Cardiac atrium fibroblast (primary cell): ENCODE data around the gene CFAP43. TPM values are rescaled to one million over a fixed set of nuclear protein-coding genes. Genes with fewer than 3 reads are reported as not detected.

Source experiments
- total RNA-seq: library from RNA; depleted of rRNA; stranded (reverse); fragments of >200 nt; gene quantifications from 2 replicates; pipeline ENCODE4 v1.2.3, GENCODE V29; 2015

Gene CFAP43, protein sequence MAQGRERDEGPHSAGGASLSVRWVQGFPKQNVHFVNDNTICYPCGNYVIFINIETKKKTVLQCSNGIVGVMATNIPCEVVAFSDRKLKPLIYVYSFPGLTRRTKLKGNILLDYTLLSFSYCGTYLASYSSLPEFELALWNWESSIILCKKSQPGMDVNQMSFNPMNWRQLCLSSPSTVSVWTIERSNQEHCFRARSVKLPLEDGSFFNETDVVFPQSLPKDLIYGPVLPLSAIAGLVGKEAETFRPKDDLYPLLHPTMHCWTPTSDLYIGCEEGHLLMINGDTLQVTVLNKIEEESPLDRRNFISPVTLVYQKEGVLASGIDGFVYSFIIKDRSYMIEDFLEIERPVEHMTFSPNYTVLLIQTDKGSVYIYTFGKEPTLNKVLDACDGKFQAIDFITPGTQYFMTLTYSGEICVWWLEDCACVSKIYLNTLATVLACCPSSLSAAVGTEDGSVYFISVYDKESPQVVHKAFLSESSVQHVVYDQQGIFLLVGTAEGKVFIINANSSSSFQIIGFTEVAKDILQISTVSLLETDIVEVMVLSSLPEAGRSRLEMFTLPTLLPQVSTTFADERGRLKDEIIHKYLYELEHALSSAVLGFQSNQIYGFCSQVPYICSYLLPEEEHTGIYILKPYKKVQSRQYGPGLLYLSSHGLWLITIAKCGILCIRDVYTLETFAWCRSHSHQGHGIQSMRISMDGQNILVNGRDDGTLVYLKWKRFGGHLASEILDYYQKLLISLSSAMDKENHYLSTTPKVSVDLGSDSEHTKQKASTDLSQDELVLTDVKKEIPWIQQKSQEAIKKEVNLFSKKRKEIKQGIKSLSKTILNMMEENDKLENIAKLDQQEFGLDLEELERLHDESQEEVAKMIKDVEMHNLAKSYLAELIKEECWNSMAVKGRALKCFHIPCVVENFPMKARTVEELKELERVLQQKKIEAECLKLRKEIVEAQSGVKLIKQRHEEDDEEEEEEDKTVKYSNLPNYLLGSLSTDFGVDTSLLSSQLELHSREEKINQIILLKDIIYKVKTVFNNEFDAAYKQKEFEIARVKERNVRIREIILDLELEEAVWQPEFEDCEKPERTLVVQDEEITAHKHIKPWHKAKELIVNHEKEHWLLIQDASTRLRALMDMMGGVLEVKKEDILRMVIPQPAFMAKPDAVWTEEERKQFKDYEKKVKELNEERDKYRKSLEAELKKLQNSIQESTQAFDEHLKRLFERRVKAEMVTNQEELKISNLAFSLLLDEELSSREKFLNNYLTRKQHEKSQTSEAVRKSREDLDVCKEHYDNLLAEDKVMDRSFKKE (N-terminal part only)
- total RNA-seq: not detected in 2 replicates

DNA sequence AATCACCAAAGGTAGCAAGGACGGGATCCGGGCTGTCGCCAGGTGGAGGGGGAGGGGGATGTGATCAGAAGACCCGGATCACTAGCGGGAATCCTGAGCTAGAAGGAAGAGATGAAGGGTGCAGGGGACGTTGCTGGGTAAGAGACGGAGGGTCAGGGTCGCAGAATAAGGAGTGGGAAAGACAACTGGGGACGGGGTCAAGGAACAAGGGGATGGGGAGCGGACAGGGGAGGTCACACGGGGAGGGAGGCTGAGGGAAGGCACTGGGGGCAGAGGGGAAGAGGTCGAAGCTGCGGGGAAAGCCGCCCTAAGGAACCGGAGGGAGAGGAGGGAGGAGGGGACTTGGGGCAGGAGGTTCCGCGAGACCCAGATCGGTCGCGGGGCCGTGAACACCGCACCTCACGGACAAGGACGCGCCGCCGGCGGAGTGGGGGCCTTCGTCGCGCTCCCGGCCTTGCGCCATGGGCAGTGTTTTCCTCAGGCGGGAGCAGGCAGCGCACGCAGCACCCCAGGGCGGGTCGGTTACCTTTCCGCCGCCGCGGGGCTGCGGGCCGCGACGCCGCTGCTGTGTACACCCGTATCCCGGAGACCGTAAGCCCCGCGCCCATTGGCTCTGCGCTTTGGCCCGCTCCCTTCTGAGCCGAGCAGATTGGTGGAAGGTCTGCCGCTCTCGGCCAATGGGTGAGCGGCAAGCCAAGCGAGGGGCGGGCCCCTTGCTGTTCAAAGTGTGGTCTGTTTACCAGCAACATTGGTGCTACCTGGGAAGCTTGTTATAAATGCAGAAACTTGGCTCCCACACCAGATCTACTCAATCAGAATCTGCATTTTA, at the start of gene CFAP43:
Gene CFAP43, minus strand, starts transcription at position 581 of the 829 bp plus-strand sequence. Its CDS starts 118 bp downstream, at position 463.

GRCh38 chr10:104268713-104269645, 36.8 kb upstream of the CFAP43 start, which contains the start of gene GSTO2:
TSS of gene GSTO2 (plus strand) at chr10:104269184. CDS start at chr10:104274916, 5,732 bp downstream.

GRCh38 chr10:104254493-104255310, 22.5 kb upstream of the CFAP43 start, which contains the start of gene GSTO1:
TSS of gene GSTO1 (plus strand) at chr10:104254892. CDS start at chr10:104254929, 37 bp downstream.

DNA sequence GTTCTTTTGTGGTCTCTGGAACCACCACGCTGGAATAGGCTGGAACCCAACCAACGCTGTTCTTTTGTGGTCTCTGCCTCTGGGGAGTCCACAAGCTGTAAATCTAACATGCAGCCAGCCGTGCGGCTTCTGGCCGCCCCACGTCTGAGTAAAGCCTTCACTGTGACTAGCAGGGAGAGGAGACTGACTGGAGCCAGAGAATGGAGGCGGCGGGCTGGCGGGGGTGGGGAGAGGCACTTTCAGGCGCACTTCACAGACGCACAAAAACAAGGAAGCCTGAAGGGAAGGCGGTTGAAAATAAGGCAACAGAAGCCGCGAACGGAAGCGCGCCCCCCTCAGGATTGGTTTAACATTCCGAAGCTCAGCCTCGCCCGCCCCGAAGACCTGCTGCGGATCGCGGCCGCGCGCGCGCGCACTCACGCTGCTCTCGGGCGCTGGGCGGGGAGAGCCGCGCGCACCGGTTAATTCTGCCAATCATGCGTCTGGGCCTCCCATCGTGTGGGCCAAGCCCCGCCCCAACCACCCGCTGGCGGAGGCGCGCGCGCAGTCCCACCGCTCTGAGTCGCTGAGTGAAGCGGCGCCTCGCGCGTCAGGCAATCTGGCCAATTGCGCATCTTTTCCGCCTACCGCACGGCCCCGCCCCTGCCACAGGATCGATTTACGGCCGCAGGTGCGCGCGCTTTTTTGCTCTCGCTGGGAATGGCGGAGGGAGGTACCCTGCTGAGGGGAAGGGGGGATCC, 110.5 kb downstream of the CFAP43 start, which contains the start of gene SFR1:
Gene SFR1, plus strand, starts transcription at position 687 of the 740 bp plus-strand sequence. Its CDS starts 13 bp downstream, at position 700.

DNA sequence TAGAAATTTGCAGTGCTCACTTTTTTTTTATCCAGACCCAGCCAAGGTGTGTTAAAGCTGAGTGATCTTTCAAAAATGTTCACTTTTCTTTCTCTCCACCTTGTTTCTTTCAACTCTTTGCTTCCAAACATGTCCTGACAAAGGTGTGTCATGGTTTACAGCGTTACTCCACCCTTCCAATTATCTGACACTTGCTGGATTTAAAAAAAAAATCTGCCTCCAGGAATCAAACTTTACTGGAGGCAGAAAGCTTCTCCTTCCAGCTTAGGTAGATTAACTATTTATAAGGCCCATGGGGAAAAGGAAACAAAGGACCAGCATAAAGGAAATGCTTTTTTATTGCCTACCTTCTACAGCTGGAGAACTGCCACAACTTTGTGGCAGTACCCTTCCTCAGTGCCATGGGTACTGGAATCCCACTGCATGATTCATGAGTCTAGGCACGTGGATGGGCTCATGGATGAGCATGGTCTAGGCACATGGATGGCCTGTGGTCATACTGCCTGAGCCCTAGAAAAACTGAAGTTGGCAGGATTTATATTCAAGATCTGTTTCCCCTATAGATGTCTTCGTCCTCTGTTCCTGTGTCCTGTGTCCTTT, 146.3 kb downstream of the CFAP43 start, which contains the start of gene COL17A1:
Gene COL17A1, minus strand, starts transcription at position 80 of the 600 bp plus-strand sequence. CDS start 5,207 bp downstream, outside the sequence.

Other genes with a start within 250 kb of the CFAP43 start
- 0.16 and 0.36 TPM in 2 replicates for gene COL17A1, start 146.5 kb downstream of the CFAP43 start, total RNA-seq
- gene SFR1, start 110.2 kb downstream of the CFAP43 start, total RNA-seq: 7.1 and 10.7 TPM in 2 replicates
- gene GSTO1, start 22.5 kb upstream of the CFAP43 start, total RNA-seq: 159 and 195 TPM in 2 replicates
- gene GSTO2, start 36.8 kb upstream of the CFAP43 start, total RNA-seq: 0.32 and 0.36 TPM in 2 replicates
- gene ITPRIP, start 106.1 kb upstream of the CFAP43 start, total RNA-seq: 18.0 and 18.4 TPM in 2 replicates
- under 0.01 TPM in 1 of 2 replicates, not detected in the other for gene CFAP58, start 121.5 kb upstream of the CFAP43 start, total RNA-seq